SU-DHL-6 (cell line): Measurements from ENCODE around the gene WDTC1.

ENCODE experiments used
- H2AFZ ChIP-seq: fragments of 200-600 bp; sonication (generic); 2 replicates; pipeline ENCODE4 v1.6.1; 2014; ENCODE audit warnings: low read depth, mild to moderate bottlenecking, moderate library complexity, mixed read lengths, antibody characterized with exemption, low read length; ENCODE audit not compliant: severe bottlenecking
- H3F3A ChIP-seq: fragments of 200-600 bp; shearing (Covaris generic); 2 replicates; pipeline ENCODE4 v1.6.0; 2016; ENCODE audit warnings: antibody characterized with exemption, mild to moderate bottlenecking; ENCODE audit not compliant: insufficient read depth
- H3K27ac ChIP-seq: fragments of 200-600 bp; sonication (generic); 2 replicates; pipeline ENCODE4 v1.5.1; 2016; ENCODE audit warnings: low read depth, mild to moderate bottlenecking, low read length, moderate library complexity, mixed read lengths
- H3K27me3 ChIP-seq: fragments of 200-600 bp; sonication (generic), shearing (Covaris generic); 2 replicates; pipeline ENCODE4 v1.6.0; 2014; ENCODE audit warnings: mild to moderate bottlenecking, low read length
- H3K36me3 ChIP-seq: fragments of 200-600 bp; sonication (generic); 2 replicates; pipeline ENCODE4 v1.6.1; 2014; ENCODE audit warnings: mild to moderate bottlenecking, low read length, mixed read lengths
- H3K4me2 ChIP-seq: fragments of 300-600, 200-600 bp; shearing (Covaris generic), sonication (generic); 2 replicates; pipeline ENCODE4 v1.6.0; 2014; ENCODE audit warnings: low read length, low read depth, mild to moderate bottlenecking; ENCODE audit not compliant: poor library complexity, severe bottlenecking
- H3K4me3 ChIP-seq: fragments of 200-600 bp; sonication (generic); 2 replicates; pipeline ENCODE4 v1.5.1; 2014; ENCODE audit warnings: antibody characterized with exemption, low read length, mild to moderate bottlenecking, mixed read lengths; ENCODE audit not compliant: insufficient read depth, poor library complexity, severe bottlenecking
- H3K79me2 ChIP-seq: fragments of 200-600 bp; sonication (generic); 2 replicates; pipeline ENCODE4 v1.6.1; 2014; ENCODE audit warnings: mild to moderate bottlenecking, low read length, moderate library complexity; ENCODE audit not compliant: insufficient read depth
- H3K9ac ChIP-seq: fragments of 200-600 bp; sonication (generic); 2 replicates; pipeline ENCODE4 v1.7.0; 2014; ENCODE audit warnings: mild to moderate bottlenecking, low read length
- H3K9me2 ChIP-seq: fragments of 200-600 bp; sonication (generic); replicated peaks from 2 replicates; pipeline ENCODE4 v1.6.1; 2014; ENCODE audit warnings: low read length; ENCODE audit not compliant: insufficient read depth
- H3K9me3 ChIP-seq: fragments of 200-600 bp; sonication (generic); 2 replicates; pipeline ENCODE4 v1.6.1; 2014; ENCODE audit warnings: low read length, mixed read lengths; ENCODE audit not compliant: insufficient read depth
- H4K20me1 ChIP-seq: fragments of 200-600 bp; sonication (generic); 2 replicates; pipeline ENCODE4 v1.6.1; 2014; ENCODE audit warnings: low read depth, mild to moderate bottlenecking, antibody characterized with exemption, low read length, moderate library complexity, mixed read lengths
- CTCF ChIP-seq: fragments of 200-600 bp; sonication (generic); IDR thresholded peaks from one replicate; pipeline ENCODE4 v1.5.1; 2017; ENCODE audit warnings: antibody characterized with exemption, mild to moderate bottlenecking, low read length, moderate library complexity; ENCODE audit not compliant: insufficient read depth, poor library complexity, severe bottlenecking
- EZH2phosphoT487 ChIP-seq: fragments of 200-600 bp; sonication (generic), shearing (Covaris generic); conservative IDR thresholded peaks from 2 replicates; pipeline ENCODE4 v1.6.1; 2018; ENCODE audit warnings: mild to moderate bottlenecking, antibody characterized with exemption, low read length, moderate library complexity, mixed read lengths

Gene WDTC1

GRCh38 chr1:27333717-27334279, 99.4 kb downstream of the WDTC1 start:
- H3K9ac ChIP-seq = no peak overlapping the region
- no peak overlapping the region for H3K4me3 ChIP-seq
- no peaks in the 10 kb centered on the region for H3K9me3 ChIP-seq
- no peak overlapping the region for H3K27ac ChIP-seq
- H4K20me1 ChIP-seq = no peaks in the 10 kb centered on the region
- TF ChIP-seq CTCF (no peak), EZH2phosphoT487 (no peak)
- no peak overlapping the region for H3K4me2 ChIP-seq
- no peaks in the 10 kb centered on the region for H3K9me2 ChIP-seq
- H3K36me3 ChIP-seq = no peaks in the 10 kb centered on the region
- H3F3A ChIP-seq = no peaks in the 10 kb centered on the region
- no peak overlapping the region for H2AFZ ChIP-seq
- no peaks in the 10 kb centered on the region for H3K27me3 ChIP-seq
- peaks cover 17% of the 10 kb centered on the region for H3K79me2 ChIP-seq

- Histone ChIP-seq H3K9ac (no peak overlapping the region), H4K20me1 (no peaks in the 10 kb centered on the region)
Observed at GRCh38 chr1:27335506-27336422, 101.3 kb downstream of the WDTC1 start.

GRCh38 chr1:27336756-27337155, 102.3 kb downstream of the WDTC1 start:
- Histone ChIP-seq H4K20me1 (no peaks in the 10 kb centered on the region), H3K36me3 (no peaks in the 10 kb centered on the region), H2AFZ (no peak overlapping the region), H3K27ac (no peak overlapping the region), H3K79me2 (no peaks in the 10 kb centered on the region), H3K9me2 (no peaks in the 10 kb centered on the region), H3K9me3 (no peaks in the 10 kb centered on the region), H3F3A (peaks cover 10% of the 10 kb centered on the region), H3K9ac (no peak overlapping the region), H3K4me2 (no peak overlapping the region), H3K27me3 (no peaks in the 10 kb centered on the region), H3K4me3 (no peak overlapping the region)
- TF ChIP-seq CTCF (no peak), EZH2phosphoT487 (no peak)

More at GRCh38 chr1:27335506-27336422, 101.3 kb downstream of the WDTC1 start:
- no peak overlapping the region for H3K4me3 ChIP-seq
- TF ChIP-seq CTCF (no peak), EZH2phosphoT487 (no peak)
- no peaks in the 10 kb centered on the region for H3K36me3 ChIP-seq
- no peaks in the 10 kb centered on the region for H3K9me2 ChIP-seq
- H3K27me3 ChIP-seq = no peaks in the 10 kb centered on the region
- H3F3A ChIP-seq = peaks cover under 1% of the 10 kb centered on the region; the same call in 1 of the 2 replicates
- no peak overlapping the region for H2AFZ ChIP-seq
- H3K27ac ChIP-seq = no peak overlapping the region
- no peaks in the 10 kb centered on the region for H3K9me3 ChIP-seq
- no peak overlapping the region for H3K4me2 ChIP-seq
- H3K79me2 ChIP-seq = 0 out of 2 replicates have a peak, but pooled peaks cover 2% of the 10 kb centered on the region
